Mesendoderm (in vitro differentiated cells): ENCODE data around the gene SCN4A.
"Not testable (repeated sequence)": the region's sequence is repeated elsewhere in the genome, so short reads cannot be mapped to it uniquely, and the experiment has no call there.

Experiments
- DNase-seq: peaks from one replicate; pipeline ENCODE4 v3.0.0; 2013
- H2AK5ac ChIP-seq: 2 replicates; pipeline ENCODE4 v1.6.1; 2013; ENCODE audit warnings: low read length, inconsistent platforms
- H2BK120ac ChIP-seq: 2 replicates; pipeline ENCODE4 v1.6.1; 2013; ENCODE audit warnings: low read depth, mild to moderate bottlenecking, low read length, moderate library complexity, mixed read lengths
- H2BK15ac ChIP-seq: replicated peaks from 2 replicates; pipeline ENCODE4 v1.6.1; 2013; ENCODE audit warnings: low read depth, mild to moderate bottlenecking, moderate library complexity
- H2BK5ac ChIP-seq: 2 replicates; pipeline ENCODE4 v1.6.1; 2013; ENCODE audit warnings: low read length, inconsistent platforms
- H3K18ac ChIP-seq: 2 replicates; pipeline ENCODE4 v1.6.1; 2013; ENCODE audit warnings: mild to moderate bottlenecking, low read length, mixed read lengths
- H3K23ac ChIP-seq: one replicate; pipeline ENCODE4 v1.6.1; 2013; ENCODE audit warnings: low read length
- H3K27ac ChIP-seq: 2 replicates; pipeline ENCODE4 v1.5.1; 2013; ENCODE audit warnings: low read depth, mild to moderate bottlenecking, inconsistent platforms, low read length, moderate library complexity
- H3K27me3 ChIP-seq: 2 replicates; pipeline ENCODE4 v1.6.1; 2013; ENCODE audit warnings: low read length, control low read depth, mild to moderate bottlenecking, inconsistent platforms; ENCODE audit not compliant: insufficient read depth, poor library complexity
- H3K36me3 ChIP-seq: 2 replicates; pipeline ENCODE4 v1.6.1; 2013; ENCODE audit warnings: low read length, inconsistent platforms; ENCODE audit not compliant: control insufficient read depth, insufficient read depth
- H3K4ac ChIP-seq: one replicate; pipeline ENCODE4 v1.6.1; 2013; ENCODE audit warnings: low read depth, mild to moderate bottlenecking, low read length, moderate library complexity
- H3K4me1 ChIP-seq: 2 replicates; pipeline ENCODE4 v1.6.1; 2013; ENCODE audit warnings: low read depth, low read length, inconsistent platforms; ENCODE audit not compliant: control insufficient read depth
- H3K4me2 ChIP-seq: 2 replicates; pipeline ENCODE4 v1.6.1; 2013; ENCODE audit warnings: low read length
- H3K4me3 ChIP-seq: 2 replicates; pipeline ENCODE4 v1.5.1; 2013; ENCODE audit warnings: mild to moderate bottlenecking, low read length
- H3K56ac ChIP-seq: one replicate; pipeline ENCODE4 v1.6.1; 2013; ENCODE audit warnings: low read length
- H3K79me1 ChIP-seq: 2 replicates; pipeline ENCODE4 v1.6.1; 2013; ENCODE audit warnings: low read length, inconsistent platforms
- H3K79me2 ChIP-seq: 2 replicates; pipeline ENCODE4 v1.6.1; 2013; ENCODE audit warnings: mild to moderate bottlenecking, low read length; ENCODE audit not compliant: control insufficient read depth, insufficient read depth
- H3K9ac ChIP-seq: 2 replicates; pipeline ENCODE4 v1.6.1; 2013; ENCODE audit warnings: low read length, inconsistent platforms
- H4K5ac ChIP-seq: one replicate; pipeline ENCODE4 v1.6.1; 2013; ENCODE audit warnings: low read length
- H4K8ac ChIP-seq: one replicate; pipeline ENCODE4 v1.6.1; 2013; ENCODE audit warnings: low read depth, mild to moderate bottlenecking, control low read depth, low read length, moderate library complexity
- WGBS: extraction: QIAGEN DNeasy Blood & Tissue Kit; methylation state at CpG from one replicate; pipeline ENCODE4 v1.1.7; 2013; ENCODE audit warnings: low lambda C conversion rate, missing lambda C conversion rate; ENCODE audit not compliant: insufficient coverage; ENCODE audit errors: extremely low coverage; 5-methylcytosine and 5-hydroxymethylcytosine counted together

SCN4A gene

DNA sequence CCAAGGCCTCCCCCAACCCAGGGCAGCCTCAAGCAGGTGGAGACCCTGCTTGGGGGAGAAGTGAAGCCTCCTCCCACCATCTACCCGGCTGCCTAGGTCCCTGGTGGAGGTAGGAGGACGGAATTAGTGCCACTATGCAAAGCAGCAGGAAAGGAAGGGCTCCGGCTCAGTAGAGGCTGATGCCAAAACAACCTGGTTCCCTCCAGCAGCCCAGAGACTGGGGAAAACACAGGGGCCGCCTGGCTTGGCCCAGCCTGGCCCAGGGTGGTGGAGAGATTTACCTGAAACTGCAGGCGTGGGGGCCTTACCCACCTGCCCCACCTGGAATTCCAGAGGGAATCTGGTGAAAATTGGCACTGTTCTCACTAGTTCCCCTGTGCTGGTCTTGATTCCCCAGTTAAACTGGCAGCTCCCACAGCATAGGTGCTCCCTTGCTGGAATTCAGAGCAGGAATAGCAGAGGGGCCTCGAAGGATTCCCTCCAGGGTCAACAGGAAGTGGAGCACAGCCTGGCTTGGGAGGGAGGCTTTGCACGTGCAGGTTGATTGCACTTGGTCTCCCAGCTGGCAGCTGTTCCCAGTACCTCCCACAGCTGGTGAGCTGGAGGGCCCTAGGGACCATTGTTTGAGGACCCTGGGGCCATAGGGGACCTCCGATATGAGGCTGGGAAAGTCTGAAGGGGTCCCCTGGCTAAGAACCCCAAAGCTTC is 45.1 kb downstream of the SCN4A start:
- Histone ChIP-seq H2BK15ac (no peak overlapping the region), H3K27me3 (no peaks in the 10 kb centered on the region), H3K4me1 (no peaks in the 10 kb centered on the region), H4K5ac (no peak overlapping the region), H3K4me3 (no peak overlapping the region), H2BK120ac (no peak overlapping the region), H3K23ac (no peak overlapping the region), H3K18ac (no peak overlapping the region), H3K27ac (no peak overlapping the region), H3K4me2 (no peak overlapping the region), H2BK5ac (no peak overlapping the region), H3K9ac (no peak overlapping the region), H3K56ac (no peak overlapping the region), H3K79me2 (no peaks in the 10 kb centered on the region), H3K36me3 (no peaks in the 10 kb centered on the region), H3K79me1 (no peaks in the 10 kb centered on the region), H2AK5ac (no peak overlapping the region), H4K8ac (no peak overlapping the region), H3K4ac (no peak overlapping the region)
- WGBS: no CpG with 5 or more reads among the region's 8 CpGs
- DNase-seq: no peak

DNA sequence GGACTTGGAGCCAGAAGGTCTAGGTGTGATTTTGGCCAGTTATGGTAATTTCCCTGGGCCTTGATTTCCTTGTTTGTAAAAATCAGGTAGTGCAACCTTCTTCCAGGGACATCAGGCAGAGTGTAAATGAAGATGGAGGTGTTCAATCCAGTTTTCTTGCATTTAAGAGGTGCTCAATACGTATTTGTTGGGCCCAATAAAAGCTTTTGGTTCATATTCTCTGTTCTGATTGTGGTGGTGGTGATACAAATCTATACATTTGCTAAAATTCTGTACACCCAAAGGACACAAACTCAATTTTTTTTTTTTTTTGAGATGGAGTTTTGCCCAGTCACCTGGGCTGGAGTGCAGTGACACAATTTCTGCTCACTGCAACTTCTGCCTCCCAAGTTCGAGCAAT is 46.6 kb downstream of the SCN4A start:
- Histone ChIP-seq H3K23ac (no peak overlapping the region), H4K8ac (no peak overlapping the region), H3K18ac (no peak overlapping the region), H3K4ac (no peak overlapping the region), H3K4me1 (no peaks in the 10 kb centered on the region), H3K79me1 (no peaks in the 10 kb centered on the region), H2BK5ac (no peak overlapping the region), H3K4me2 (no peak overlapping the region), H2BK120ac (no peak overlapping the region), H3K36me3 (no peaks in the 10 kb centered on the region), H3K56ac (no peak overlapping the region), H3K4me3 (no peak overlapping the region), H3K79me2 (no peaks in the 10 kb centered on the region), H3K27me3 (no peaks in the 10 kb centered on the region), H4K5ac (no peak overlapping the region), H2BK15ac (no peak overlapping the region), H3K9ac (no peak overlapping the region), H3K27ac (no peak overlapping the region), H2AK5ac (no peak overlapping the region)
- no CpG with 5 or more reads among the region's 2 CpGs for WGBS
- no peak for DNase-seq

- H3K79me1 ChIP-seq: no peaks in the 10 kb centered on the region
Observed at GRCh38 chr17:63925615-63926014, 47.1 kb downstream of the SCN4A start.

GRCh38 chr17:63922402-63922801 is 50.3 kb downstream of the SCN4A start:
- not testable (repeated sequence) for H2BK5ac ChIP-seq, H3K56ac ChIP-seq, H3K27ac ChIP-seq, H3K36me3 ChIP-seq, H3K23ac ChIP-seq, H3K18ac ChIP-seq, H3K79me1 ChIP-seq, H3K4ac ChIP-seq, H3K79me2 ChIP-seq, H4K8ac ChIP-seq, H2BK120ac ChIP-seq, H2AK5ac ChIP-seq, H3K9ac ChIP-seq, H4K5ac ChIP-seq, H3K4me2 ChIP-seq, H3K4me3 ChIP-seq, H2BK15ac ChIP-seq, H3K27me3 ChIP-seq, H3K4me1 ChIP-seq, DNase-seq
- no CpG with 5 or more reads among the region's 9 CpGs for WGBS

More at GRCh38 chr17:63925615-63926014, 47.1 kb downstream of the SCN4A start:
- no peak overlapping the region for H3K23ac ChIP-seq
- no peaks in the 10 kb centered on the region for H3K79me2 ChIP-seq
- no peak overlapping the region for H2BK120ac ChIP-seq
- no peak overlapping the region for H4K5ac ChIP-seq
- no peak overlapping the region for H3K4me2 ChIP-seq
- H3K4me3 ChIP-seq: no peak overlapping the region
- H3K4me1 ChIP-seq: no peaks in the 10 kb centered on the region
- H4K8ac ChIP-seq: no peak overlapping the region
- H3K27ac ChIP-seq: no peak overlapping the region
- DNase-seq: no peak
- no peak overlapping the region for H2BK5ac ChIP-seq
- H2BK15ac ChIP-seq: no peak overlapping the region
- no peaks in the 10 kb centered on the region for H3K27me3 ChIP-seq
- H3K18ac ChIP-seq: no peak overlapping the region
- H3K9ac ChIP-seq: no peak overlapping the region
- H3K4ac ChIP-seq: no peak overlapping the region
- WGBS: no CpG with 5 or more reads among the region's 5 CpGs
- no peaks in the 10 kb centered on the region for H3K36me3 ChIP-seq
- H3K56ac ChIP-seq: no peak overlapping the region
- no peak overlapping the region for H2AK5ac ChIP-seq

- H3K9ac ChIP-seq, H2BK15ac ChIP-seq, H3K4ac ChIP-seq, H3K23ac ChIP-seq, H2BK5ac ChIP-seq, H3K79me2 ChIP-seq, H2AK5ac ChIP-seq, H3K4me2 ChIP-seq, H3K18ac ChIP-seq, H2BK120ac ChIP-seq, H3K56ac ChIP-seq, H3K36me3 ChIP-seq, H4K8ac ChIP-seq, H3K79me1 ChIP-seq, H3K4me3 ChIP-seq, H3K27ac ChIP-seq, DNase-seq, H3K4me1 ChIP-seq, H3K27me3 ChIP-seq, H4K5ac ChIP-seq: not testable (repeated sequence)
- WGBS: no CpG with 5 or more reads among the region's 5 CpGs
Observed at GRCh38 chr17:63920779-63921178, 51.9 kb downstream of the SCN4A start.

DNA sequence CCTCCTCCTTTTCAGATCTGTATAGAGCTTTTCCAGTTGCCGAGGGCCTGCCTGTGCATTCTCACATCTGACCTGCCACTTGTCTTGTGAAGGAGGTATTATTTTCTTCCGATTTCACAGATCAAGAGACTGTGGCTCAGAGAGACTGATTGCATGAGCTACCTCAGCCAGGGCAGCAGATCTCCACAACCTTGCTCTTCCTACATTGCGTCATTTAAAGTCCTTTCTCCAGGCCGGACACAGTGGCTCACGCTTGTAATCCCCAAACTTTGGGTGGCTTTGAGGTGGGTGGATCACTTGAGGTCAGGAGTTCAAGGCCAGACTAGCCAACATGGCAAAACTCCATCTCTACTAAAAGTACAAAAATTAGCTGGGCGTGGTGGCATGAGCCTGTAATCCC is 52.7 kb downstream of the SCN4A start:
- H4K5ac ChIP-seq, H3K18ac ChIP-seq, H3K4ac ChIP-seq, H2BK15ac ChIP-seq, H3K27ac ChIP-seq, H3K27me3 ChIP-seq, H3K4me3 ChIP-seq, H4K8ac ChIP-seq, H3K23ac ChIP-seq, H3K4me2 ChIP-seq, H2BK5ac ChIP-seq, H2AK5ac ChIP-seq, H3K56ac ChIP-seq, H3K36me3 ChIP-seq, DNase-seq, H2BK120ac ChIP-seq, H3K9ac ChIP-seq, H3K4me1 ChIP-seq, H3K79me1 ChIP-seq, H3K79me2 ChIP-seq: not testable (repeated sequence)
- no CpG with 5 or more reads among the region's 6 CpGs for WGBS
